ENCODE data around the gene BEST4.

GRCh38 chr1:44783697-44784093 is 4.3 kb downstream of the BEST4 start:
- TF ChIP-seq CTCF (optimal IDR thresholded peaks at IDR 0.05 in 1 of 3, IDR thresholded peaks at IDR 0.05 in 1 of 3, conservative IDR thresholded peaks at IDR 0.05 in 1 of 3; ENCODE audit: extremely low read depth in 1 of 3, insufficient read depth in 2 of 3, low read length in 3 of 3) (no peak), EZH2 (IDR thresholded peaks at IDR 0.05; ENCODE audit: low read length) (no peak)

Data from keratinocyte (primary cell).